ENCODE results near the gene P3H2. TPM values are rescaled to one million over a fixed set of nuclear protein-coding genes. Genes with fewer than 3 reads are reported as not detected.
"Not testable (repeated sequence)": the region's sequence is repeated elsewhere in the genome, so short reads cannot be mapped to it uniquely, and the experiment has no call there.

Gene P3H2
- total RNA-seq, 1 experiment from 2014 or later: 19.6 TPM

GRCh38 chr3:190084983-190085382 lies 35.7 kb downstream of the P3H2 start:
- CTCF ChIA-PET: no interaction called here
- Histone ChIP-seq H3K9me3 (ENCODE audit: low read depth, low read length, poor library complexity, severe bottlenecking) (no peaks in the 10 kb centered on the region), H3K4me3 (ENCODE audit: low read depth, low read length, poor library complexity, severe bottlenecking) (no peak overlapping the region), H3K4me1 (ENCODE audit: insufficient read depth, low read length, poor library complexity, severe bottlenecking) (no peaks in the 10 kb centered on the region), H3K27me3 (replicated peaks; ENCODE audit: insufficient read depth, low read depth, low read length, poor library complexity) (no peaks in the 10 kb centered on the region), H3K36me3 (ENCODE audit: insufficient read depth, low read length, poor library complexity, severe bottlenecking) (no peaks in the 10 kb centered on the region), H3K27ac (ENCODE audit: low read depth, low read length, poor library complexity, severe bottlenecking) (no peak overlapping the region)
- no peak for TF ChIP-seq EZH2 (IDR thresholded peaks at IDR 0.05; ENCODE audit: borderline replicate concordance, low read depth, low read length, poor library complexity, severe bottlenecking)
- TF ChIP-seq CTCF (conservative IDR thresholded peaks at IDR 0.05; ENCODE audit: low read depth, low read length): no peak
- intact Hi-C loops (cut with micrococcal nuclease; ENCODE audit: unreplicated experiment): no loop called here
- no TSS peak for BruUV-seq (replicated peaks)
- POLR2A ChIA-PET (ENCODE audit: low non-redundant PET): no interaction called here
- no peak for DNase-seq (ENCODE audit: low spot score)

GRCh38 chr3:190083635-190084034 lies 37.1 kb downstream of the P3H2 start:
- Histone ChIP-seq H3K4me1 (ENCODE audit: insufficient read depth, low read length, poor library complexity, severe bottlenecking) (no peaks in the 10 kb centered on the region), H3K27me3 (replicated peaks; ENCODE audit: insufficient read depth, low read depth, low read length, poor library complexity) (no peaks in the 10 kb centered on the region), H3K36me3 (ENCODE audit: insufficient read depth, low read length, poor library complexity, severe bottlenecking) (no peaks in the 10 kb centered on the region), H3K4me3 (ENCODE audit: low read depth, low read length, poor library complexity, severe bottlenecking) (no peak overlapping the region), H3K9me3 (ENCODE audit: low read depth, low read length, poor library complexity, severe bottlenecking) (no peaks in the 10 kb centered on the region), H3K27ac (ENCODE audit: low read depth, low read length, poor library complexity, severe bottlenecking) (no peak overlapping the region)
- TF ChIP-seq CTCF (conservative IDR thresholded peaks at IDR 0.05; ENCODE audit: low read depth, low read length) (no peak), EZH2 (IDR thresholded peaks at IDR 0.05; ENCODE audit: borderline replicate concordance, low read depth, low read length, poor library complexity, severe bottlenecking) (no peak)
- DNase-seq (ENCODE audit: low spot score): no peak
- POLR2A ChIA-PET (ENCODE audit: low non-redundant PET): no interaction called here
- BruUV-seq (replicated peaks): no TSS peak
- CTCF ChIA-PET: no interaction called here
- intact Hi-C loops (cut with micrococcal nuclease; ENCODE audit: unreplicated experiment): no loop called here

GRCh38 chr3:190081389-190081788 lies 39.3 kb downstream of the P3H2 start:
- Histone ChIP-seq H3K27me3 (replicated peaks; ENCODE audit: insufficient read depth, low read depth, low read length, poor library complexity) (no peaks in the 10 kb centered on the region), H3K36me3 (ENCODE audit: insufficient read depth, low read length, poor library complexity, severe bottlenecking) (no peaks in the 10 kb centered on the region), H3K4me3 (ENCODE audit: low read depth, low read length, poor library complexity, severe bottlenecking) (no peak overlapping the region), H3K27ac (ENCODE audit: low read depth, low read length, poor library complexity, severe bottlenecking) (no peak overlapping the region), H3K9me3 (ENCODE audit: low read depth, low read length, poor library complexity, severe bottlenecking) (no peaks in the 10 kb centered on the region), H3K4me1 (ENCODE audit: insufficient read depth, low read length, poor library complexity, severe bottlenecking) (peaks cover 10% of the 10 kb centered on the region)
- no TSS peak for BruUV-seq (replicated peaks)
- no peak for TF ChIP-seq EZH2 (IDR thresholded peaks at IDR 0.05; ENCODE audit: borderline replicate concordance, low read depth, low read length, poor library complexity, severe bottlenecking)
- no peak for TF ChIP-seq CTCF (conservative IDR thresholded peaks at IDR 0.05; ENCODE audit: low read depth, low read length)
- intact Hi-C loops (cut with micrococcal nuclease; ENCODE audit: unreplicated experiment): no loop called here
- POLR2A ChIA-PET (ENCODE audit: low non-redundant PET): no interaction called here
- CTCF ChIA-PET: no interaction called here
- no peak for DNase-seq (ENCODE audit: low spot score)

GRCh38 chr3:190079173-190079572 lies 41.5 kb downstream of the P3H2 start:
- H3K9me3 ChIP-seq (ENCODE audit: low read depth, low read length, poor library complexity, severe bottlenecking); POLR2A ChIA-PET (ENCODE audit: low non-redundant PET); intact Hi-C loops (cut with micrococcal nuclease; ENCODE audit: unreplicated experiment); H3K36me3 ChIP-seq (ENCODE audit: insufficient read depth, low read length, poor library complexity, severe bottlenecking); H3K27me3 ChIP-seq (replicated peaks; ENCODE audit: insufficient read depth, low read depth, low read length, poor library complexity); H3K4me1 ChIP-seq (ENCODE audit: insufficient read depth, low read length, poor library complexity, severe bottlenecking); H3K4me3 ChIP-seq (ENCODE audit: low read depth, low read length, poor library complexity, severe bottlenecking); H3K27ac ChIP-seq (ENCODE audit: low read depth, low read length, poor library complexity, severe bottlenecking); CTCF ChIA-PET; DNase-seq (ENCODE audit: low spot score); BruUV-seq (replicated peaks): not testable (repeated sequence)

All from A673 (cell line).